Measurements from ENCODE around the gene MBL2.

MBL2 gene

GRCh38 chr10:52772623-52773022 is at the start of gene MBL2:
Gene MBL2, minus strand, starts transcription at chr10:52772784. Its CDS starts 1,149 bp downstream, at chr10:52771635.
- no peak within 1 kb of the TSS for H3K27ac ChIP-seq
- no peak for TF ChIP-seq CTCF (conservative IDR thresholded peaks at IDR 0.05)

- no peak overlapping the region for H3K27ac ChIP-seq
- TF ChIP-seq CTCF (conservative IDR thresholded peaks at IDR 0.05) = no peak
Observed at GRCh38 chr10:52820309-52820708, 47.7 kb upstream of the MBL2 start.

DNA sequence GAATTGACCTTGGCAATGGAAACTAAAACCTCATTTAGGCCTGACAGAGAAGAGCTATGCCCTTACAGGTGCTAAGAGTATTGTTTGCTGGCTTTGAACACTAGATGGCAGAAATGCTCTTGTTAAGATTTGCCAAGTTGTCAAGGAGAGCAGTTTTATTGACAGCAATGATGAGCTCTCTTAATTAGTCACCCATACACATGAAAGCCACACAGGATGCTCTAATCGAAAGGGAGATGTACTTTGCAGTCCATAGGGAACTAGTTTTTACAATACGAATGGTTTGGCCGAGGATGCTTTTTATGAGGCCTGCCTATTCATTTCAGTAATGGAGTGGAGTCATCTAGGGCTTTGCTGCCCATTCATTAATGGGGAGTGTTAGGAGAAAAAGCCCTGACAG is 45.4 kb upstream of the MBL2 start:
- no peak overlapping the region for H3K27ac ChIP-seq

GRCh38 chr10:52814506-52814905 is 41.9 kb upstream of the MBL2 start:
- no peak overlapping the region for H3K27ac ChIP-seq

More for the DNA sequence above, 45.4 kb upstream of the MBL2 start:
- TF ChIP-seq CTCF (conservative IDR thresholded peaks at IDR 0.05) = peak; percentile 79

GRCh38 chr10:52811776-52812175 is 39.2 kb upstream of the MBL2 start:
- H3K27ac ChIP-seq = no peak overlapping the region
- no peak for TF ChIP-seq CTCF (conservative IDR thresholded peaks at IDR 0.05)

More at GRCh38 chr10:52814506-52814905, 41.9 kb upstream of the MBL2 start:
- TF ChIP-seq CTCF (conservative IDR thresholded peaks at IDR 0.05) = no peak

DNA sequence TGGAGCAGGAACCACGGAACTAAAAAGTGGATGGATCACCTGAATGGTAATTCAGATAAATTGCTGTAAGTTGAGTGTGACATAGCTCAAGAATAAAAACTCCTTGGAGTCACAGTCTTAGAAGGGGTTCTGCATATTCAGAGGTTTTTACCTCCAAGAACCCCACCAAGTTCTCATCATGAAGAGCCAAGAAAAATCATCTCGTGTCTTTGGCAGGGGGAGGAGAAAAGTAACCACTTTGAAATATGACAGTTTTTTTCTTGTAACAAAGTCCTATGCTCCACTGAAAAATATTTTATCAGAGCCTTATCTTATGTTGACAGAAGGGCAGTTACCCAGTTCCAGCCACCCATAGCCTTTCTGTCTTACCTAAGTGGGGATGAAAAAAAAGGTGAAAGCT is 38.2 kb upstream of the MBL2 start:
- no peak for TF ChIP-seq CTCF (conservative IDR thresholded peaks at IDR 0.05)

GRCh38 chr10:52807803-52808202 is 35.2 kb upstream of the MBL2 start:
- no peak for TF ChIP-seq CTCF (conservative IDR thresholded peaks at IDR 0.05)
- no peak overlapping the region for H3K27ac ChIP-seq

More for the DNA sequence above, 38.2 kb upstream of the MBL2 start:
- H3K27ac ChIP-seq = no peak overlapping the region
